Urinary bladder (tissue), 4 donors: ENCODE measurements around the gene PCYT2. TPM values are rescaled to one million over a fixed set of nuclear protein-coding genes. Genes with fewer than 3 reads are reported as not detected.

Experiments
- DNase-seq: peaks from one replicate; pipeline ENCODE4 v3.0.0-alpha.2; 2015; ENCODE audit errors: extremely low spot score
- H3K27ac ChIP-seq: one replicate; pipeline ENCODE4 v1.5.1; 2013; ENCODE audit warnings: low read depth, mild to moderate bottlenecking, moderate library complexity
- H3K36me3 ChIP-seq: one replicate; pipeline ENCODE4 v1.6.1; 2013; ENCODE audit warnings: mild to moderate bottlenecking, moderate library complexity; ENCODE audit not compliant: insufficient read depth
- H3K4me1 ChIP-seq: one replicate; pipeline ENCODE4 v1.6.1; 2013; ENCODE audit warnings: mild to moderate bottlenecking, moderate library complexity; ENCODE audit not compliant: insufficient read depth
- H3K4me3 ChIP-seq: one replicate; pipeline ENCODE4 v1.5.1; 2013; ENCODE audit warnings: low read depth, low read length
- WGBS: extraction: QIAGEN DNeasy Blood & Tissue Kit; methylation state at CpG from one replicate; pipeline ENCODE4 v1.1.7; 2013; 5-methylcytosine and 5-hydroxymethylcytosine counted together
- polyA plus RNA-seq: library from polyadenylated mRNA; stranded (reverse); fragments of 200-250 nt; gene quantifications from one replicate; pipeline ENCODE4 v1.2.3, GENCODE V29; 2013
- total RNA-seq: library from RNA; depleted of rRNA; stranded (reverse); fragments of >200 nt; gene quantifications from one replicate; pipeline ENCODE4 v1.2.3, GENCODE V29; 2014
- donor health status: healthy with polysubstance abuse.
- donor health status: healthy.

Gene PCYT2
- total and polyA plus RNA-seq, 2 donors, result 9.8 to 36.0 TPM

DNA sequence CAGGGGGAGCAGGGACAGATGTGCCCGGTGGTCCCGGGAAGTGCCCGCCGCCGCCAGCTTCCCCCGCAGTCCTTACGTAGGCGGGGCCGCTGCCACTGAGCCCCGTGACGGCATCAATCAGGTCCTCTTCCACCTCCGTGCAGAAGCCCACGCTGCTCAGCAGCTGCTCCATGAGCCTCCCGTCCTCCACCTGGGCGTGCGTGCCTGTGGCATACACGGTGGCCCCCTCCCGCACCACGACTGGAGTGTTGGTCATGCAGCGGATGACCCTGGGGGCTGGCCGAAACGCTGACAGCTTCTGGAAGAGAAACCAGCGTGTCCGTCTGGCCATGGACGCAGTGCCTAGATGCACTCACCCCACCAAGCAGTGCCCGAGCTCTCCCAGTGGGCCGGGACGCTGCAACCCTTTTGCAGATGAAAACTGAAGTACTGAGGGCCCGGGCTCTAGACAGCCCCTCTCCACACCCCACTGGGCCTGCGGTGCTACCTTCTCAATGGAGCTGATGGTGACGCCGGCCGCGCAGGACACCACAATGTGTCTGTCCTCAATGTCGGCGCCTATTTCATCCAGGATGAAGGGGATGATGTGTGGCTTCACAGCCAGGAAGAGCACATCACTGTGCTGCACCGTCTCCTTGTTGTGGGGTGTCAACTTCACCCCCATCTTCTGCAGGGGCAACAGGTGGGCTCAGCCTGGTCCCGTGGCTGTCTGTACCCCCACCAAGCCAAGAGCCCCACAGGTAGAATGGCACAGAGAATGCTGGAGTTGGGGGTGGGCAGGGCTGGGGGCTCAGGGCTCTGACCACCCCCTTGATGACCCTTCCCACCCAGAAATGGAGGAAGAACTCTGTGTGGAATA, 23.9 kb upstream of the PCYT2 start:
- Histone ChIP-seq H3K36me3 (no peaks in the 10 kb centered on the region), H3K4me1 (no peaks in the 10 kb centered on the region), H3K4me3 (no peak overlapping the region), H3K27ac (no peak overlapping the region)
- WGBS, result 91% methylated on average over 38 of the region's 38 CpGs
- no peak for DNase-seq

DNA sequence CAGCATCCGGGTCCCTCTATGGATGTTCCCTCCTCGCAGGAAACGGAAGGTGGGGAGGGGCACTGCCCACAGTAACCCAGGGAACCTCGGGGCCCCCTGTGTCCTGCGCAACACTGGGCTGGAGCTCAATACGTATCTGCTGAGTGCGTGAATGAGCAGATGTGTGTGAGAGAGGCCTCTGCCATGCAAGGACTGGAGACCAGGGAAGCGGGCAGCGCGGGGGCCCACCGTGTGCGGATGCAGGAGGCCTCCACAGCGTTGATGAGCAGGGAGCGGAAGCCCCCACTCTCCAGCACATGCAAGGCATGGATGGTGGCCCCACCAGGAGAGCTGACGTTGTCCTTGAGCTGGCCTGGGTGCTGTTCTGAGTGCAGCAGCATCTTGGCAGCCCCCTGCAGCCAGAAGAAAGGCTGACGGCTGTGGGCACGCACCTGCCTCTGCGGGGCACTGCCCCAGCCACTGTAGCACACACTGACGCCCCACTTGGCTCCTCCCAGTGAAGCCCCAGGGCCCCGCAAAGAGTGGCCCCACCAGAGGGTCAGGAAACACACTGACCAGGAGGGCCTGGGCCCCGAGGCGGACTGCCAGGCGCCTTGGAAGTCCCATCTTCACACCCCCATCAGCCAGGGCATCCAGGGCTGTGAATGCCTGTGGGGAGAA, 23.0 kb upstream of the PCYT2 start:
- H3K4me1 ChIP-seq, result no peaks in the 10 kb centered on the region
- H3K4me3 ChIP-seq, result no peak overlapping the region
- DNase-seq, result no peak
- no peaks in the 10 kb centered on the region for H3K36me3 ChIP-seq
- H3K27ac ChIP-seq, result no peak overlapping the region
- 87% methylated on average over 23 of the region's 23 CpGs for WGBS

DNA sequence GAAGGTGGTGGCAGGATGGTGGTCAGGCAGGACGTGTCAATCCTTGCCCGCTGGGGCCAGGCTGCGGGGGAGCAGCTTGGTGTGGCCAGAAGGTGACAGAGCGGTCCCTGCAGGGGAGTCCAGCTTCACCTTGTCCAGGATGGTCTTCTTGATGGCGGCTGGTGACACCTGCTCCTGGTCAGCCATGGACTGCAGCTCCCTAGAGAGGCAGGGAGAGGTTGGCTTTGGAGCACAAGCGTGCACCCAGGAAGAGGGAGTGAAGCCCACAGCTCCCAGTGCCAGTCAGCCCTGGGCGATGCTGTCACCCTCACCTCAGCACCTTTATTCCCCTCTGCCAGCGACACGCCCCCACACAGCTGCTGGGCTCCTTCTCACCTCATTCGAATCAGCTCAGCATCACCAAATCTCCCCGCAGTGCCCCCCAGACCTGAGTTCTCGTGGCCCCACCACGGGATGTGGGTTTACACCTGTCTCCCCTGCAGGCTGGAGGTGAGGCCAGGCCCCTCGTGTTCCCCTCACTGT, 22.0 kb upstream of the PCYT2 start:
- no peak for DNase-seq
- Histone ChIP-seq H3K4me1 (no peaks in the 10 kb centered on the region), H3K36me3 (no peaks in the 10 kb centered on the region), H3K27ac (no peak overlapping the region), H3K4me3 (no peak overlapping the region)
- WGBS, result 89% methylated on average over 14 of the region's 14 CpGs

DNA sequence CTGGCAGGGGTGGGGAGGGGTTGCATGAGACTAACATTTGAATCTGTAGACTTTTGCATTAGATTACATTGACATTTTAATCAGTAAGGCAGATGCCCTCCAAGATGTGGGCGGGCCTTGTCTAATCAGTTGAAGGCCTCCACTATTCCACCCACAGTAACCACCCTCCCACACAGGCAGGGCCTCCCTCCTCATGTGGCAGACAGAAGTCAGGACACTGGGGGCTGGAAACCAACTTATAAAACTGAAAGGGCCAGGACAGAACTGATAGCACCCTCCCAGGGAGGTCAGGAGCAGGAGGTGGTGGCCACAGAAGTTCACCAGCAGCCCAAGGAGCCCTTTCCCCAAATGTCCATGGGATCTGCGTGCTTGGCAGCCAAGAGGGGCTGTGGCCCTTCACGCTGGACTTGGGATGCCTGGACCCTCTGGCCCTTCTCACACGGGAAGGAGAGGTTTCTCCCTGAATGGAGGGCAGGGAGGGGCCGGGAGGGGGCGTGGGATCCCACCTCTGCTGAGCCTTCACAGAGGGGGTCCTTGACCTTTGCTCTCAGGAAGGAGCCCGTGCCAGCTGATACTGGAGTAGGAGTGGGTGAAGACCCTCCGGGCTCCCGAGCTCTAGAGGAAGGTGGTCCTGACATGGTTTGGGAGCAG, 21.3 kb upstream of the PCYT2 start:
- Histone ChIP-seq H3K4me3 (no peak overlapping the region), H3K36me3 (no peaks in the 10 kb centered on the region), H3K4me1 (no peaks in the 10 kb centered on the region), H3K27ac (no peak overlapping the region)
- no peak for DNase-seq
- WGBS, result 85% methylated on average over 9 of the region's 9 CpGs

DNA sequence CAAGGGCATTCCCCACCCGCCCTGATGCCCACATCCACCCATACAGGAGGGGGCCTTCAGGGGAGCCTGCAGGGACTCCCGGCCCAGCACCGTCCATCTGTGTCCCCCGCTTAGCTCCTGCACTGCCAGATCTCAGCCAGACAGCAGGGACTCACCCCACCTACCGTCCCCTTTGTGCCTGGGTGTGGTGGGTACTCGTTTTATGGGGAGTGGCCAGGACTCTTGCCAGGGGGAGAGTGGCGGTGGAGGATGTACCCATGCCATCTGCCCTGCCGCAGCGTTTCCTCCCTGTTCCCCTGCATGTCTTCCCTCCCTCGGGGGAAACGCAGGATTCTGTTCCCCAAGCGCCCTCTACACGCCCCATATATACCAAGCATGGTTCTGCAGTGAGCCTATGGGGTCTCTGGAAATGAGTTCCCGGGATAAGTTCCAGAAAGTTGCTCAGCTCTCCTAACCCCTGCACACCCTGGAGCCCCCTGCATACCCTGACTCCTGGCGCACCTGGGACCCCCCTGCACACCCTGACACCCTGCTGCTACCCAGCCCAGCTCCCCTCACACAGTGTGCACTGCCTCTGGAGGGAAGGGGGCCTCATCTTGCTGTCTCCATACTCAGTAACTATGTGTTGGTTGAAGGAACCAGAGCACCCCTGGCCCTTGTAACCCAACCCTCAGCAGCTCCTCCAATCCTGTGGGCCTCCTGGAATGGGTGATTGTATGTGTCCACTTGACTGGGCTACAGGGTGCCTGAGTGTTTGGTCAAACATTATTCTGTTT, 20.5 kb upstream of the PCYT2 start:
- Histone ChIP-seq H3K27ac (no peak overlapping the region), H3K36me3 (no peaks in the 10 kb centered on the region), H3K4me1 (no peaks in the 10 kb centered on the region), H3K4me3 (no peak overlapping the region)
- 34% methylated on average over 15 of the region's 15 CpGs for WGBS
- no peak for DNase-seq

DNA sequence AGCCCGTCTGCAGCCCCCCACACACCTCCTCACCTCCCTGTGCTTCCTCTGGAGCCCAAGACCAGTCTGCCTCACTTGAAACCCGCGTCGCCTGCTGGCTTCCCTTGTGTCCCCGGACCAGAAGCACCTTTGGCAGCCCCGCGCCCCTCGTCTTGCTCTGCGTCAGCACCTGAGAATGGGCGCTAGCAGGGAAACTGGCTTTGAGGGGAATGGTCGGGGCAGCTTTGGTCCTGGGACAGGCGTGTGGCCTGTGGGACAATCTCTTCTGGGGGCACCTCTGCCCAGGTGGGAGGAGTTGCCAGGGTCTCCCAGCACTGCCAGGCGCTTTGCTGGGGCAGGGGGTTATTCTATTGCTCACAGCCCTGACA, 20.0 kb upstream of the PCYT2 start:
- Histone ChIP-seq H3K27ac (no peak overlapping the region), H3K4me1 (no peaks in the 10 kb centered on the region), H3K4me3 (no peak overlapping the region), H3K36me3 (no peaks in the 10 kb centered on the region)
- WGBS, result 65% methylated on average over 13 of the region's 13 CpGs
- no peak for DNase-seq

DNA sequence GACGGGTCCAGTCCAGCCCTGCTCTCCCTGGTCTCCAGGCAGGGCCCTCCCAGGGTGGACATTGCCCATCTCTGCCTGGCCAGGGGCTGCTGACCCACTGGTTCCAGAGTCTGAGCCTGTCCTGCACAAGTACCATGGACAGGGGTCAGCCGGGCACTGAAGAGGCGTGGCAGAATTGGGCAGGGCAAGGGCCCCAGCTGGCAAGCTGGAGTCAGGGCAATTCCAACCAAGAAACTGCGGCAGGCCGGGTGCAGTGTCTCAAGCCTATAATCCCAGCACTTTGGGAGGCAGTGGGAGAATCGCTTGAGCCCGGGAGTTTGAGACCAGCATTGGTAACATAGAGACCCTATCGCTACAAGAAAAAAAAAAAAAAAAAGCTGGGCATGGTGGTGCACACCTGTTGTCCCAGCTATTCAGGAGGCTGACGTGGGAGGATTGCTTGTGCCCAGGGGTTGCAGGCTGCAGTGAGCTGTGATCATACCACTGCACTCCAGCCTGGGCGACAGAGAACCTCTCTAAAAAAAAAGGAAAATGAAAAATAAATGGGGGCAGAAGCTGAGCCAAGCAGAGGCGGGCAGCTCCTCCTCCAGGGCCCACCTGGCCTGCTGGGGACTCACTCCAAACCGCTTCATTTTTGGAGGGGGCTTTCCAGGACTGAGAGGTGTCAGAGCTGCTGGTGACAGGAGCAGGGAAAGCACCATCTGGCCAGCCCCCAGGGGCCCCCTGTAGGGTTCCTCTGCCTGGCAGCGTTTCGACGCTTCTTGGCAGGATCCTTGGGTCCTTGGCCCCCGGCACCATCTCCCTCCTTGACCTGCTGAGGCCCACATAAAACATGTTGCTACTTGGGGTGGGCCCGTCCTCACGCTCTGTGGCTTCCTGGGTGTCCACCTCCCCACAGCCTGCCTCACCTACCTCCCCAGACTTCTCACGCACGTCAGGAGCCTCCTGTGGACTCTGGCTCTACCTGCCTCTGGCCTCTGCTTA, 19.2 kb upstream of the PCYT2 start:
- H3K4me3 ChIP-seq, result no peak overlapping the region
- WGBS, result 61% methylated on average over 20 of the region's 20 CpGs
- no peaks in the 10 kb centered on the region for H3K36me3 ChIP-seq
- no peak for DNase-seq
- H3K27ac ChIP-seq, result no peak overlapping the region
- no peaks in the 10 kb centered on the region for H3K4me1 ChIP-seq

DNA sequence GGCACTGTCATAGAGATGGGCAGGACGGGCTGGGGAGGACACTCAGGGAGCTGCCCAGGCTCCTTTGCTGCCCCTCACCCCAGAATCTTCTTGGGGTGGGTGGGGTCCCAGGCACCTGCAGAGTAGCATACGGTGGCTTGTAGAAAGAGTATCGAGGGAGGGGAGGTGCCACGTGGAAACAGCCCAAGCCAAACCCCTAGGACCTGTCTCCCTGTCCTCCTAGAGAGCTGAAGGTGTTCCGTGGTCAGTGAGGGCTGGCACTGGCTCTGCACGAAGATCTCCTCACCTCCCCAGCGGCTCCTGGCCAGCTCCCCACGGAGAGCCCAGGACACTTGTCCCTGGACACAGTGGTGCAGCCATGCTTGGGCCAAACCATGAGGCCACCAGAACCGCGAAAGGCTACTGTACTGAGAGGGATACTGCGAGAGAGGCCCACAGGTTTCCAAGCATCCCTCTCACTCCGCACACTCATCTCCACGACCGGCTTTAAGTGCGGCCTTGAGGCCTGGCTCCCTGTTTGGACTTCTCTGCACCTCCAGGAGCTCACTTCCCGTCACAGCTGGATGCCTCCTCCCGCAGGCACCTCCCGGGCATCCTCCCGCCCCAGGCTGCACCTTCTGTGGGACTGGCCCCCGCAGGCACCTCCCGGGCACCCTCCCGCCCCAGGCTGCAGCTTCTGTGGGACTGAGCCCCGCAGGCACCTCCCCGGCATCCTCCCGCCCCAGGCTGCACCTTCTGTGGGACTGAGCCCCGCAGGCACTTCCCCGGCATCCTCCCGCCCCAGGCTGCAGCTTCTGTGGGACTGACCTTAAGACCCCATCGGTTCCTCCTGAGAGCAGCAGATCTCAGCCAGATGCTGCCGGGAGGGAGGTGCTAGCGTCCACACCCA, 18.3 kb upstream of the PCYT2 start:
- H3K27ac ChIP-seq, result no peak overlapping the region
- no peaks in the 10 kb centered on the region for H3K4me1 ChIP-seq
- no peak for DNase-seq
- no peaks in the 10 kb centered on the region for H3K36me3 ChIP-seq
- WGBS, result 90% methylated on average over 31 of the region's 31 CpGs
- H3K4me3 ChIP-seq, result no peak overlapping the region

DNA sequence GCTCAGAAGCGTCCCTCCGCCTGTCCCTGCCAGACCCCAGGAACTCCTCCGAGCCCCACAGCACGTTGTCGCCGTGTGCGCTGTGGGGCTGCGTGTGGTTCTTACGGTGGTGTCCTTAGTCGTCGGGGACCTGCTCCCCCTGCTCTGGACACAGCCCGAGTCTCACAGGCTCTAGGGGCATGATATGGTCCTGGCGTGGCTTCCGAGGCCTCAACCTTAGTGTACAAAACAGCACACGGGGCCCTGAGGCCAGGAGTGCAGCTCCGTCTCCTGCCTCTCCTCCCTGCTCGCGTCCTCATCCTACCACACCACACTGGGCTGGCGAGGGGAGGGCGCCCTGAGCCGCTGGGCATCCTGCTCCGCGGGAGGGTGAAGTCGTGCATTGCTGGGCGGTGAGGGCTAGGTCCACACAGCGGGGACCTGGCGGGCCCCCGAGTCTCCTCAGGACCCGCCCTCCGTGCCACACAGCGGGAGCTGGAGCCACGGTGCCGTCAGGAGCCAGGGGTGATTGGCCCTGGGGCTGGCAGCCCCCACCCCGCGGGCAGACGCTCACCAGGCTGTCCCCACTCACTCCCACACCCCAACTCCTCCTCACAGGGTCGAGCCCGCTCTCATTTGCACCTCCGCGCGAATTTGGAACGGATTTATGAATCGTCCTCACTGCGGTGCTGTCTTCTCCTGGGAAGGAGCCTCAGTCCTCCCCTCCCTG, 17.5 kb upstream of the PCYT2 start:
- no peaks in the 10 kb centered on the region for H3K36me3 ChIP-seq
- H3K27ac ChIP-seq, result no peak overlapping the region
- no peak for DNase-seq
- WGBS, result 29% methylated on average over 44 of the region's 44 CpGs
- H3K4me3 ChIP-seq, result peak overlapping the region; percentile 93
- no peaks in the 10 kb centered on the region for H3K4me1 ChIP-seq

DNA sequence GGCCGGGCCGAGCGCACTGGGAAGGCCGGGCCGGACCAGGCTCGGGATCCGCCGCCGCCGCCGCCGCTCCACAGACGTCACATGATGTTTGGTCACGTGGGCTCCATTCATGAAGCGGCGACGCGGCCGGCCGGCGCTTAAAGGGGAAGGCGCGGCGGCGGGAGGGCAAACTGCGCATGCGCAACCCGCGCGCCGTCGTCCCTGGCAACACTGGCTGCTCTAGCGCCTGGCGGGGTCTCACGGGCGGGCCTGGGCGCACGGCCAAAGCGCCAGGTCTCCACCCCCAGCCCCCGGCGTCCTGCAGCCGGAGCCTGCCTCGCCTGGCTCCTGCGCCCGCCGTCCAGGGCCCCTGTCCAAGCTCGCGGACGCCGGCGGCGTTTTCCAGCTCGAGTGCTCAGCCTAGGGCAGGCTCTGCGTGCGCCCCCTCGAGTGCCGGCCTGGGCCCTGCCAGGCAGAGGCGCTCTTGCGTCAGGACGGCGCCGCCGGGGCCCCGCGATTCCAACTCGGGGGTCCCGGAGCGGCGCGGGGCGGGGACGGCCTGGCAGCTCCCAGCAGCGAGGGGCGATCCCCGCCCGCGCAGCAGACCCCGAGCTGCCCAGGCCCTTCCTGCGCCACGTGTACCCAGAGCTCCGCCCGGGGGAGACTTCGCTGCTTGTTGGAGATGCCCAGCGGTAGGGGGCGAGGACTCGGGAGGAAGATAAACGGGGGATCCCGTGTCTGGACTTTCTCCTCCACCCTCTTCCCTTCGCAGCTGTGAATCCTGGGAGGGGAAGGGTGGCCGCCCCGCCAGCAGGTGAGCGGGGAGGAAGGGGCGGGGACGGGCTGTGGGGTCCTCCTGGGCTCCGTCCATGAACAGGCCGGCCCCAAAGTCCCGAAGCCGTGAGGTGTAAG, 16.7 kb upstream of the PCYT2 start, which contains the start of gene MAFG:
TSS of gene MAFG (minus strand) at position 83 of the 891 bp plus-strand sequence. CDS start 4,550 bp downstream, outside the sequence.
- H3K36me3 ChIP-seq, result no peaks in the 10 kb centered on the region
- no peaks in the 10 kb centered on the region for H3K4me1 ChIP-seq
- DNase-seq, result peak; percentile 83
- peak within 1 kb of the TSS; percentile 93 for H3K4me3 ChIP-seq
- under 1% methylated on average over 98 of the region's 98 CpGs for WGBS
- H3K27ac ChIP-seq, result peak within 1 kb of the TSS; percentile 83
